Breast epithelium (tissue), 4 donors: ENCODE results near the gene EPC1. TPM values are rescaled to one million over a fixed set of nuclear protein-coding genes. Genes with fewer than 3 reads are reported as not detected.

ENCODE experiments used
- DNase-seq, 2 donors: peaks; one replicate each; pipeline ENCODE4 v3.0.0-alpha.2; 2019; ENCODE audit warnings: low spot score in 2 of 2
- H3K27ac ChIP-seq, 2 donors: fragments of 200-600 bp; sonication (generic) in 1 of 2; one replicate each; pipeline ENCODE4 v1.5.1; 2016 to 2019; ENCODE audit warnings: mild to moderate bottlenecking in 1 of 2
- H3K27me3 ChIP-seq, 2 donors: fragments of 200-600 bp; sonication (generic) in 1 of 2; one replicate each; pipeline versions ENCODE4 v1.5.1 to v1.6.0; 2017 to 2019; ENCODE audit warnings: control low read depth in 1 of 2, mild to moderate bottlenecking in 1 of 2
- H3K36me3 ChIP-seq: fragments of 200-600 bp; one replicate; pipeline ENCODE4 v1.5.1; 2019
- H3K4me1 ChIP-seq, 2 donors: fragments of 200-600 bp; sonication (generic); one replicate each; pipeline ENCODE4 v1.5.1; 2016 to 2019; ENCODE audit warnings: control low read depth in 1 of 2
- H3K4me3 ChIP-seq, 3 donors: fragments of 200-600 bp; sonication (generic); 1 replicate in 2 of 3; 2 replicates in 1 of 3; pipeline ENCODE4 v1.5.1; 2016 to 2019; ENCODE audit warnings: mild to moderate bottlenecking in 3 of 3, moderate library complexity in 2 of 3
- H3K9me3 ChIP-seq, 2 donors: fragments of 200-600 bp; sonication (generic) in 1 of 2; one replicate each; pipeline ENCODE4 v1.5.1; 2016 to 2019; ENCODE audit warnings: control low read depth in 1 of 2
- CTCF ChIP-seq, 3 donors: fragments of 450-650 bp; IDR thresholded peaks; one replicate each; pipeline ENCODE4 v1.5.1; 2016 to 2017; ENCODE audit warnings: antibody characterized with exemption in 3 of 3, mild to moderate bottlenecking in 3 of 3, moderate library complexity in 3 of 3
- POLR2A ChIP-seq: fragments of 450-650 bp; IDR thresholded peaks from one replicate; pipeline ENCODE4 v1.6.1; 2016; ENCODE audit warnings: antibody characterized with exemption, mild to moderate bottlenecking, moderate library complexity
- POLR2AphosphoS5 ChIP-seq, 3 donors: sonication (generic); formaldehyde crosslinking; IDR thresholded peaks; one replicate each; pipeline ENCODE4 v1.6.1; 2017; ENCODE audit warnings: antibody characterized with exemption in 3 of 3
- intact Hi-C: fragments of 100-400 bp; cut with DNase I; formaldehyde crosslinking; loops from one replicate; pipeline ENCODE4 v1.15.1; 2023; ENCODE audit warnings: low total_unique reads
- total RNA-seq, 3 donors: library from RNA; depleted of rRNA; stranded (reverse); fragments of >200 nt; gene quantifications; one replicate each; pipeline ENCODE4 v1.1.0, GENCODE V29; 2016

Gene EPC1
- total RNA-seq, 3 donors from 2014 or later: 49.4 to 78.7 (median 60.0) TPM

GRCh38 chr10:32333849-32334248, 13.1 kb downstream of the EPC1 start:
- no peaks in the 10 kb centered on the region for H3K36me3 ChIP-seq
- peak overlapping the region in 1 of 2 donors; percentile 27 for H3K27ac ChIP-seq
- H3K4me3 ChIP-seq: no peak overlapping the region
- H3K4me1 ChIP-seq: peaks cover 0 to 11% of the 10 kb centered on the region in 2 donors
- intact Hi-C loops: no loop called here
- H3K9me3 ChIP-seq: no peaks in the 10 kb centered on the region
- no peaks in the 10 kb centered on the region for H3K27me3 ChIP-seq
- TF ChIP-seq POLR2AphosphoS5 (IDR thresholded peaks at IDR 0.05) (no peak), POLR2A (no peak), CTCF (IDR thresholded peaks at IDR 0.05) (no peak)
- DNase-seq: no peak

GRCh38 chr10:32332299-32332750, 14.6 kb downstream of the EPC1 start:
- intact Hi-C loops: no loop called here

GRCh38 chr10:32331606-32332005, 15.4 kb downstream of the EPC1 start:
- DNase-seq: no peak
- no peak overlapping the region for H3K4me3 ChIP-seq
- peaks cover 0 to 16% of the 10 kb centered on the region in 2 donors for H3K4me1 ChIP-seq
- no peaks in the 10 kb centered on the region for H3K27me3 ChIP-seq
- H3K36me3 ChIP-seq: no peaks in the 10 kb centered on the region
- no peaks in the 10 kb centered on the region for H3K9me3 ChIP-seq
- no peak overlapping the region for H3K27ac ChIP-seq
- no peak for TF ChIP-seq CTCF (IDR thresholded peaks at IDR 0.05)
- intact Hi-C loops: no loop called here

More at GRCh38 chr10:32332299-32332750, 14.6 kb downstream of the EPC1 start:
- Histone ChIP-seq H3K36me3 (no peaks in the 10 kb centered on the region), H3K27me3 (no peaks in the 10 kb centered on the region), H3K4me3 (peak overlapping the region in 1 of 3 donors; percentile 8), H3K9me3 (no peaks in the 10 kb centered on the region), H3K4me1 (peaks cover 0 to 15% of the 10 kb centered on the region in 2 donors), H3K27ac (peak overlapping the region; percentile 23 to 27)
- TF ChIP-seq POLR2A (no peak), CTCF (IDR thresholded peaks at IDR 0.05) (no peak), POLR2AphosphoS5 (IDR thresholded peaks at IDR 0.05) (no peak)
- no peak for DNase-seq

GRCh38 chr10:32330214-32330613, 16.7 kb downstream of the EPC1 start:
- no peak for DNase-seq
- no peak overlapping the region for H3K4me3 ChIP-seq
- H3K27ac ChIP-seq: no peak overlapping the region
- H3K36me3 ChIP-seq: no peaks in the 10 kb centered on the region
- intact Hi-C loops: no loop called here
- TF ChIP-seq POLR2A: no peak
- TF ChIP-seq POLR2AphosphoS5 (IDR thresholded peaks at IDR 0.05): no peak
- TF ChIP-seq CTCF (IDR thresholded peaks at IDR 0.05): no peak
- no peaks in the 10 kb centered on the region for H3K27me3 ChIP-seq
- no peaks in the 10 kb centered on the region for H3K9me3 ChIP-seq
- peaks cover 0 to 16% of the 10 kb centered on the region in 2 donors for H3K4me1 ChIP-seq

- H3K27me3 ChIP-seq: no peaks in the 10 kb centered on the region
- no peaks in the 10 kb centered on the region for H3K36me3 ChIP-seq
- intact Hi-C loops: no loop called here
- no peak overlapping the region for H3K27ac ChIP-seq
- no peak for TF ChIP-seq POLR2A
- no peak for TF ChIP-seq POLR2AphosphoS5 (IDR thresholded peaks at IDR 0.05)
- TF ChIP-seq CTCF (IDR thresholded peaks at IDR 0.05): no peak
- no peaks in the 10 kb centered on the region for H3K9me3 ChIP-seq
- H3K4me1 ChIP-seq: peaks cover 0 to 14% of the 10 kb centered on the region in 2 donors
- DNase-seq: no peak
- no peak overlapping the region for H3K4me3 ChIP-seq
These were observed 17.9 kb downstream of the EPC1 start for GRCh38 chr10:32329061-32329460.
